ENCODE results near the gene NCOA1. TPM values are rescaled to one million over a fixed set of nuclear protein-coding genes. Genes with fewer than 3 reads are reported as not detected.

NCOA1 gene
- total RNA-seq, 4 donors from 2014 or later, result 33.9 to 91.2 (median 60.1) TPM

- Histone ChIP-seq H3K36me3 (peaks cover 0 to 22% of the 10 kb centered on the region in 2 donors), H3K27me3 (no peaks in the 10 kb centered on the region), H3K4me3 (no peak overlapping the region), H3K4me1 (peaks cover 16 to 26% of the 10 kb centered on the region in 2 donors), H3K27ac (no peak overlapping the region), H3K9me3 (no peaks in the 10 kb centered on the region)
- intact Hi-C loops (cut with DNase I; ENCODE audit: low total_unique reads) (loop anchor here (5.0 kb wide), 1 partner anchor 40 kb away; no protein-coding TSS in a partner anchor), in situ Hi-C loops (cut with MboI; ENCODE audit: low sequenced_read_pairs in 4 of 4) (no loop called here)
- TF ChIP-seq CTCF (IDR thresholded peaks at IDR 0.05 in 4 of 5, conservative IDR thresholded peaks at IDR 0.05 in 1 of 5), result no peak
- no peak for TF ChIP-seq POLR2A (IDR thresholded peaks at IDR 0.05)
- DNase-seq, result no peak
- no peak for ATAC-seq
Measured at GRCh38 chr2:24707143-24707542, 216.1 kb downstream of the NCOA1 start.

- H3K27ac ChIP-seq, result no peak overlapping the region
- H3K4me3 ChIP-seq, result no peak overlapping the region
- H3K9me3 ChIP-seq, result no peaks in the 10 kb centered on the region
- H3K27me3 ChIP-seq, result no peaks in the 10 kb centered on the region
- no peak for DNase-seq
- H3K36me3 ChIP-seq, result peaks cover 0 to 22% of the 10 kb centered on the region in 2 donors
- ATAC-seq, result no peak
- intact Hi-C loops (cut with DNase I; ENCODE audit: low total_unique reads), result loop anchor here (5.0 kb wide), 1 partner anchor 41 kb away; no protein-coding TSS in a partner anchor
- TF ChIP-seq CTCF (IDR thresholded peaks at IDR 0.05 in 4 of 5, conservative IDR thresholded peaks at IDR 0.05 in 1 of 5) (no peak), POLR2A (IDR thresholded peaks at IDR 0.05) (no peak)
- peaks cover 1 to 14% of the 10 kb centered on the region in 2 donors for H3K4me1 ChIP-seq
- in situ Hi-C loops (cut with MboI; ENCODE audit: low sequenced_read_pairs in 4 of 4), result no loop called here
Measured at GRCh38 chr2:24708537-24709152, 217.6 kb downstream of the NCOA1 start.

- no peak for ATAC-seq
- no peak for TF ChIP-seq CTCF (IDR thresholded peaks at IDR 0.05 in 4 of 5, conservative IDR thresholded peaks at IDR 0.05 in 1 of 5)
- no peak for TF ChIP-seq POLR2A (IDR thresholded peaks at IDR 0.05)
- in situ Hi-C loops (cut with MboI; ENCODE audit: low sequenced_read_pairs in 4 of 4), result no loop called here
Measured at GRCh38 chr2:24710806-24711205, 219.8 kb downstream of the NCOA1 start.

GRCh38 chr2:24711865-24712264, 220.8 kb downstream of the NCOA1 start:
- peaks cover 0 to 17% of the 10 kb centered on the region in 2 donors for H3K36me3 ChIP-seq
- in situ Hi-C loops (cut with MboI; ENCODE audit: low sequenced_read_pairs in 4 of 4), result no loop called here

More at GRCh38 chr2:24710806-24711205, 219.8 kb downstream of the NCOA1 start:
- Histone ChIP-seq H3K4me3 (no peak overlapping the region), H3K36me3 (peaks cover 0 to 22% of the 10 kb centered on the region in 2 donors), H3K9me3 (no peaks in the 10 kb centered on the region), H3K27ac (peak overlapping the region in 1 of 4 donors; percentile 27), H3K4me1 (peaks cover 0 to 12% of the 10 kb centered on the region in 2 donors), H3K27me3 (no peaks in the 10 kb centered on the region)
- DNase-seq, result no peak
- intact Hi-C loops (cut with DNase I; ENCODE audit: low total_unique reads), result no loop called here

More at GRCh38 chr2:24711865-24712264, 220.8 kb downstream of the NCOA1 start:
- peak overlapping the region in 1 of 4 donors; percentile 38 for H3K27ac ChIP-seq
- no peak for ATAC-seq
- no peaks in the 10 kb centered on the region for H3K9me3 ChIP-seq
- H3K27me3 ChIP-seq, result no peaks in the 10 kb centered on the region
- H3K4me3 ChIP-seq, result no peak overlapping the region
- intact Hi-C loops (cut with DNase I; ENCODE audit: low total_unique reads), result loop anchor here (2.0 kb wide), 1 partner anchor 51 kb away; no protein-coding TSS in a partner anchor
- no peak for DNase-seq
- peaks cover 0 to 12% of the 10 kb centered on the region in 2 donors for H3K4me1 ChIP-seq
- TF ChIP-seq POLR2A (IDR thresholded peaks at IDR 0.05) (no peak), CTCF (IDR thresholded peaks at IDR 0.05 in 4 of 5, conservative IDR thresholded peaks at IDR 0.05 in 1 of 5) (no peak)
